ENCODE measurements around the gene C14orf132. TPM values are rescaled to one million over a fixed set of nuclear protein-coding genes. Genes with fewer than 3 reads are reported as not detected.

C14orf132 gene
- total and polyA plus RNA-seq, 2 of the 4 experiments (the other 2 are of a cell fraction) = 6.3 to 13.5 TPM

DNA sequence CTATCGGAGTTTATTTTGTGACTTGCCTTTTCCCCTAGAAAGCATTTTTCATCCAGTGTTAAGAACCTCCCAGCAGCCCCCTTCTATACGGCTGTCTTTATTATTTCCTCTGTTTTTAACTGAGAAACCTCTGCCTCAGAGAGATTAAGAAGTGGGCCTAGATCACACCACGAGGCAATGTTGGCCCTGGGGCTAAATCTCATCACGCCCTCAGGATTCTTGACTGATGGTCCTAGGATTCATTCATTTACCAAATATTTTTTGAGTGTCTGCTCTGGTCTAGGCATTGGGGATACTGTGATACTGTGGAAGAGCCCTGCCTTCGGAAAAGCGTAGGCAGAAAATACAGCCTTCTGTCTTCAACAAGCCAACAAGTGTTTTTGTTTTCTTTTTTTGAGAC lies 42.1 kb downstream of the C14orf132 start:
- H3K27me3 ChIP-seq (ENCODE audit: control insufficient read depth, insufficient read depth, low read length) = no peaks in the 10 kb centered on the region
- BruUV-seq (replicated peaks) = no TSS peak
- no peak for TF ChIP-seq MAZ (IDR thresholded peaks at IDR 0.05; ENCODE audit: borderline replicate concordance, low read depth, low read length)
- TF ChIP-seq RAD21 (IDR thresholded peaks at IDR 0.05; ENCODE audit: low read length) = no peak
- no peak for TF ChIP-seq MXI1 (IDR thresholded peaks at IDR 0.05; ENCODE audit: borderline replicate concordance, low read depth, low read length)
- no peak for TF ChIP-seq MAFK (IDR thresholded peaks at IDR 0.05; ENCODE audit: low read depth, low read length)
- TF ChIP-seq CHD1 (IDR thresholded peaks at IDR 0.05; ENCODE audit: low read depth, low read length) = no peak
- no peak for TF ChIP-seq BHLHE40 (IDR thresholded peaks at IDR 0.05; ENCODE audit: low read depth, low read length)
- TF ChIP-seq POLR2A (IDR thresholded peaks at IDR 0.05; ENCODE audit: low read depth, low read length) = no peak
- no peak for TF ChIP-seq ELK1 (IDR thresholded peaks at IDR 0.05; ENCODE audit: borderline replicate concordance, low read depth, low read length)
- TF ChIP-seq, protein P1, sequence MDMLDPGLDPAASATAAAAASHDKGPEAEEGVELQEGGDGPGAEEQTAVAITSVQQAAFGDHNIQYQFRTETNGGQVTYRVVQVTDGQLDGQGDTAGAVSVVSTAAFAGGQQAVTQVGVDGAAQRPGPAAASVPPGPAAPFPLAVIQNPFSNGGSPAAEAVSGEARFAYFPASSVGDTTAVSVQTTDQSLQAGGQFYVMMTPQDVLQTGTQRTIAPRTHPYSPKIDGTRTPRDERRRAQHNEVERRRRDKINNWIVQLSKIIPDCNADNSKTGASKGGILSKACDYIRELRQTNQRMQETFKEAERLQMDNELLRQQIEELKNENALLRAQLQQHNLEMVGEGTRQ (IDR thresholded peaks at IDR 0.05; ENCODE audit: low read depth, low read length) = no peak
- TF ChIP-seq SMC3 (IDR thresholded peaks at IDR 0.05; ENCODE audit: low read depth, low read length) = no peak
- no peak for TF ChIP-seq RCOR1 (IDR thresholded peaks at IDR 0.05; ENCODE audit: insufficient replicate concordance, low read length)
- no peak for TF ChIP-seq FOS (IDR thresholded peaks at IDR 0.05; ENCODE audit: low read depth, low read length)
- H2BK5ac ChIP-seq (ENCODE audit: low read depth, low read length, poor library complexity, severe bottlenecking) = no peak overlapping the region
- POLR2A ChIA-PET (ENCODE audit: unreplicated experiment) = no interaction called here
- no peak overlapping the region for H3K4me3 ChIP-seq (ENCODE audit: insufficient read depth, low read depth, low read length)
- H3K79me1 ChIP-seq (ENCODE audit: low read depth in 1 of 2, low read length in 2 of 2) = peaks cover 22 to 55% of the 10 kb centered on the region in 2 experiments; a peak in 3 of 4 replicates
- H3K9ac ChIP-seq (ENCODE audit: low read depth, low read length) = no peak overlapping the region
- peaks cover 10% of the 10 kb centered on the region; the same call in 1 of the 2 replicates for H4K20me1 ChIP-seq (ENCODE audit: insufficient read depth, low read length)
- no peak overlapping the region for H3K23ac ChIP-seq (ENCODE audit: low read depth, low read length)
- H2BK120ac ChIP-seq (ENCODE audit: low read depth, low read length) = no peak overlapping the region
- no peak overlapping the region for H2AFZ ChIP-seq (replicated peaks; ENCODE audit: low read length, poor library complexity)
- no peak overlapping the region for H4K91ac ChIP-seq (ENCODE audit: insufficient read depth, low read depth, low read length)
- H3K9me1 ChIP-seq (ENCODE audit: insufficient read depth, low read length) = peaks cover 3% of the 10 kb centered on the region
- H3K14ac ChIP-seq (replicated peaks; ENCODE audit: low read depth, low read length) = no peak overlapping the region
- 74% methylated on average over 2 of the region's 6 CpGs; no CpG with 5 or more reads in 1 of the 2 experiments for WGBS, 2 experiments (ENCODE audit: extremely low coverage in 2 of 2, insufficient read length in 1 of 2)
- H3K9me3 ChIP-seq (ENCODE audit: control insufficient read depth, insufficient read depth, low read length) = no peaks in the 10 kb centered on the region
- no peak overlapping the region for H4K8ac ChIP-seq (ENCODE audit: low read depth in 2 of 2, low read length in 2 of 2)
- in situ Hi-C loops (cut with MboI; ENCODE audit: low sequenced_read_pairs) = no loop called here
- H3K27ac ChIP-seq (ENCODE audit: insufficient read depth, low read length) = no peak overlapping the region
- no peak overlapping the region for H2AK9ac ChIP-seq (replicated peaks; ENCODE audit: low read depth, low read length, poor library complexity)
- intact Hi-C loops (cut with micrococcal nuclease) = no loop called here
- ATAC-seq (ENCODE audit: low read depth) (no peak), DNase-seq (no peak)
- dilution Hi-C loops (cut with HindIII; ENCODE audit: low sequenced_read_pairs, unreplicated experiment) = no loop called here
- no peak overlapping the region for H2AK5ac ChIP-seq (ENCODE audit: low read depth, low read length)
- H3K56ac ChIP-seq (ENCODE audit: extremely low read depth, insufficient read depth, low read length) = no peak overlapping the region
- peaks cover 11% of the 10 kb centered on the region; the same call in 1 of the 2 replicates for H3K36me3 ChIP-seq (ENCODE audit: control insufficient read depth, insufficient read depth, low read length)
- peaks cover under 1% of the 10 kb centered on the region for H3K4me1 ChIP-seq (ENCODE audit: control insufficient read depth, insufficient read depth, low read length)
- H3K4me2 ChIP-seq (ENCODE audit: low read depth, low read length) = no peak overlapping the region
- H3K4ac ChIP-seq (ENCODE audit: low read depth, low read length) = no peak overlapping the region
- H2BK15ac ChIP-seq (ENCODE audit: low read depth, low read length) = no peak overlapping the region
- H3K18ac ChIP-seq (ENCODE audit: low read depth, low read length) = no peak overlapping the region
- H4K5ac ChIP-seq (ENCODE audit: low read depth, low read length) = no peak overlapping the region
- CTCF ChIA-PET = no interaction called here
- H2BK20ac ChIP-seq (ENCODE audit: low read depth, low read length) = no peak overlapping the region
